MCF 10A (cell line): Measurements from ENCODE around the gene ZNF598. TPM values are rescaled to one million over a fixed set of nuclear protein-coding genes. Genes with fewer than 3 reads are reported as not detected.

ENCODE experiments used
- BruUV-seq: library from RNA; stranded (reverse); fragments of 400-500 nt; replicated peaks from 2 replicates; lab custom pipeline; 2021; lab: Mats Ljungman, UMichigan
- CTCF ChIA-PET: fragments of 300-600 bp; sonication (Branson Sonifier 250); formaldehyde crosslinking; extraction: SDS; loops from one replicate; lab custom pipeline; 2021; ENCODE audit warnings: antibody characterized with exemption, inconsistent platforms; lab: Yijun Ruan, JAX
- POLR2A ChIA-PET: fragments of 300-600, 350-650 bp; sonication (Branson Sonifier 250); formaldehyde crosslinking; extraction: SDS; loops from one replicate; lab custom pipeline; 2020; ENCODE audit warnings: antibody characterized with exemption, inconsistent platforms; lab: Yijun Ruan, JAX
- DNase-seq: peaks from one replicate; pipeline ENCODE4 v3.0.0-alpha.2; 2018; ENCODE audit not compliant: unreplicated experiment
- H3K27ac Mint-ChIP-seq: one replicate; pipeline ENCODE4 v1.8.0; 2022; ENCODE audit warnings: mild to moderate bottlenecking, low read depth, mixed read lengths; ENCODE audit not compliant: unreplicated experiment
- H3K27me3 Mint-ChIP-seq: one replicate; pipeline ENCODE4 v1.8.0; 2022; ENCODE audit warnings: mixed read lengths; ENCODE audit not compliant: insufficient read depth, unreplicated experiment
- H3K36me3 Mint-ChIP-seq: one replicate; pipeline ENCODE4 v1.8.0; 2022; ENCODE audit warnings: mild to moderate bottlenecking, moderate library complexity, mixed read lengths; ENCODE audit not compliant: insufficient read depth, unreplicated experiment
- H3K4me1 Mint-ChIP-seq: one replicate; pipeline ENCODE4 v1.8.0; 2022; ENCODE audit warnings: mixed read lengths; ENCODE audit not compliant: insufficient read depth, unreplicated experiment
- H3K4me3 Mint-ChIP-seq: one replicate; pipeline ENCODE4 v1.8.0; 2022; ENCODE audit warnings: mild to moderate bottlenecking, moderate library complexity, mixed read lengths; ENCODE audit not compliant: unreplicated experiment
- H3K9me3 Mint-ChIP-seq: one replicate; pipeline ENCODE4 v1.8.0; 2022; ENCODE audit warnings: mixed read lengths; ENCODE audit not compliant: unreplicated experiment
- CTCF ChIP-seq: fragments of 200-600 bp; IDR thresholded peaks from one replicate; pipeline ENCODE4 v1.8.0; 2022; ENCODE audit warnings: antibody characterized with exemption, mild to moderate bottlenecking; ENCODE audit not compliant: unreplicated experiment
- intact Hi-C: fragments of 100-400 bp; cut with micrococcal nuclease; formaldehyde crosslinking; loops from 2 replicates; pipeline ENCODE4 v1.14.1; 2022
- total RNA-seq: library from RNA; stranded (reverse); gene quantifications from 2 replicates; pipeline ENCODE4 v1.2.3, GENCODE V29; 2022

Gene ZNF598
- total RNA-seq, 1 experiment from 2014 or later: 252 TPM

- no TSS peak for BruUV-seq
- POLR2A ChIA-PET: interaction anchor here (0.7 to 2.5 kb wide), 5 partner anchors 10 to 135 kb away, joined by 3 to 7 read pairs (median 5); no protein-coding TSS in a partner anchor
- DNase-seq: no peak
- no peak within 1 kb of the TSS for H3K4me3 Mint-ChIP-seq
- H3K4me1 Mint-ChIP-seq: peaks cover 16% of the 10 kb centered on the region
- CTCF ChIA-PET: interaction anchor here (0.5 to 3.4 kb wide), 3 partner anchors 121 to 337 kb away, joined by 4 to 12 read pairs (median 4); no protein-coding TSS in a partner anchor
- H3K36me3 Mint-ChIP-seq: peaks cover 7% of the 10 kb centered on the region
- TF ChIP-seq CTCF: no peak
- no peaks in the 10 kb centered on the region for H3K27me3 Mint-ChIP-seq
- no peak within 1 kb of the TSS for H3K27ac Mint-ChIP-seq
- H3K9me3 Mint-ChIP-seq: no peaks in the 10 kb centered on the region
- intact Hi-C loops: no loop called here
Measured at GRCh38 chr16:2019518-2019920, 9.9 kb upstream of the ZNF598 start, which contains the start of gene NPW. Gene NPW, plus strand, starts transcription at chr16:2019785.

GRCh38 chr16:2016407-2016922, 6.8 kb upstream of the ZNF598 start:
- CTCF ChIA-PET: interaction anchor here (0.7 to 3.4 kb wide), 4 partner anchors 11 to 1035 kb away, joined by 3 to 12 read pairs (median 4); no protein-coding TSS in a partner anchor
- no TSS peak for BruUV-seq
- TF ChIP-seq CTCF: peak; percentile 39
- peaks cover 6% of the 10 kb centered on the region for H3K4me1 Mint-ChIP-seq
- intact Hi-C loops: no loop called here
- DNase-seq: no peak
- no peaks in the 10 kb centered on the region for H3K27me3 Mint-ChIP-seq
- POLR2A ChIA-PET: interaction anchor here (0.7 to 2.7 kb wide), 6 partner anchors 8 to 138 kb away, joined by 3 to 16 read pairs (median 5); partner anchors contain the start of genes RPS2, TBL3 and TRAF7
- peak overlapping the region; percentile 96 for H3K27ac Mint-ChIP-seq
- no peaks in the 10 kb centered on the region for H3K36me3 Mint-ChIP-seq
- H3K9me3 Mint-ChIP-seq: no peaks in the 10 kb centered on the region
- H3K4me3 Mint-ChIP-seq: peak overlapping the region; percentile 47

GRCh38 chr16:2015947-2016208, 6.3 kb upstream of the ZNF598 start:
- H3K27me3 Mint-ChIP-seq: no peaks in the 10 kb centered on the region
- ChIA-PET POLR2A (interaction anchor here (0.8 to 2.7 kb wide), 8 partner anchors 10 to 139 kb away, joined by 3 to 16 read pairs (median 4); partner anchors contain the start of genes RPS2 and TRAF7), CTCF (interaction anchor here (0.7 kb wide), 1 partner anchor 1035 kb away, joined by 5 read pairs; no protein-coding TSS in a partner anchor)
- peak overlapping the region; percentile 96 for H3K27ac Mint-ChIP-seq
- TF ChIP-seq CTCF: no peak
- peak overlapping the region; percentile 47 for H3K4me3 Mint-ChIP-seq
- TSS peak; percentile 74 for BruUV-seq
- intact Hi-C loops: no loop called here
- DNase-seq: no peak
- no peaks in the 10 kb centered on the region for H3K9me3 Mint-ChIP-seq
- H3K36me3 Mint-ChIP-seq: no peaks in the 10 kb centered on the region
- peaks cover 6% of the 10 kb centered on the region for H3K4me1 Mint-ChIP-seq

- Mint-ChIP-seq H3K4me3 (peak overlapping the region; percentile 50), H3K27me3 (no peaks in the 10 kb centered on the region), H3K36me3 (no peaks in the 10 kb centered on the region), H3K27ac (peak overlapping the region; percentile 96), H3K9me3 (no peaks in the 10 kb centered on the region), H3K4me1 (peaks cover 6% of the 10 kb centered on the region)
- no peak for TF ChIP-seq CTCF
- ChIA-PET CTCF (interaction anchor here (0.6 to 2.1 kb wide), 3 partner anchors 11 to 894 kb away, joined by 3 to 11 read pairs (median 3); no protein-coding TSS in a partner anchor), POLR2A (interaction anchor here (0.7 to 2.7 kb wide), 13 partner anchors 10 to 140 kb away, joined by 3 to 16 read pairs (median 4); partner anchors contain the start of genes GFER, NOXO1, NTHL1 and RPS2)
- peak; percentile 96 for DNase-seq
- intact Hi-C loops: no loop called here
- no TSS peak for BruUV-seq
Measured at GRCh38 chr16:2015117-2015946, 5.7 kb upstream of the ZNF598 start.
